MCF 10A (cell line): ENCODE measurements around the gene ARHGAP15. TPM values are rescaled to one million over a fixed set of nuclear protein-coding genes. Genes with fewer than 3 reads are reported as not detected.

Experiments
- BruUV-seq: library from RNA; stranded (reverse); fragments of 400-500 nt; replicated peaks from 2 replicates; lab custom pipeline; 2021; lab: Mats Ljungman, UMichigan
- CTCF ChIA-PET: fragments of 300-600 bp; sonication (Branson Sonifier 250); formaldehyde crosslinking; extraction: SDS; loops from one replicate; lab custom pipeline; 2021; ENCODE audit warnings: antibody characterized with exemption, inconsistent platforms; lab: Yijun Ruan, JAX
- POLR2A ChIA-PET: fragments of 300-600, 350-650 bp; sonication (Branson Sonifier 250); formaldehyde crosslinking; extraction: SDS; loops from one replicate; lab custom pipeline; 2020; ENCODE audit warnings: antibody characterized with exemption, inconsistent platforms; lab: Yijun Ruan, JAX
- DNase-seq: peaks from one replicate; pipeline ENCODE4 v3.0.0-alpha.2; 2018; ENCODE audit not compliant: unreplicated experiment
- H3K27ac Mint-ChIP-seq: one replicate; pipeline ENCODE4 v1.8.0; 2022; ENCODE audit warnings: mild to moderate bottlenecking, low read depth, mixed read lengths; ENCODE audit not compliant: unreplicated experiment
- H3K27me3 Mint-ChIP-seq: one replicate; pipeline ENCODE4 v1.8.0; 2022; ENCODE audit warnings: mixed read lengths; ENCODE audit not compliant: insufficient read depth, unreplicated experiment
- H3K36me3 Mint-ChIP-seq: one replicate; pipeline ENCODE4 v1.8.0; 2022; ENCODE audit warnings: mild to moderate bottlenecking, moderate library complexity, mixed read lengths; ENCODE audit not compliant: insufficient read depth, unreplicated experiment
- H3K4me1 Mint-ChIP-seq: one replicate; pipeline ENCODE4 v1.8.0; 2022; ENCODE audit warnings: mixed read lengths; ENCODE audit not compliant: insufficient read depth, unreplicated experiment
- H3K4me3 Mint-ChIP-seq: one replicate; pipeline ENCODE4 v1.8.0; 2022; ENCODE audit warnings: mild to moderate bottlenecking, moderate library complexity, mixed read lengths; ENCODE audit not compliant: unreplicated experiment
- H3K9me3 Mint-ChIP-seq: one replicate; pipeline ENCODE4 v1.8.0; 2022; ENCODE audit warnings: mixed read lengths; ENCODE audit not compliant: unreplicated experiment
- intact Hi-C: fragments of 100-400 bp; cut with micrococcal nuclease; formaldehyde crosslinking; loops from 2 replicates; pipeline ENCODE4 v1.14.1; 2022
- total RNA-seq: library from RNA; stranded (reverse); gene quantifications from 2 replicates; pipeline ENCODE4 v1.2.3, GENCODE V29; 2022
- TF ChIP-seq, protein P1 (sequence below): fragments of 200-600 bp; IDR thresholded peaks from one replicate; pipeline ENCODE4 v1.8.0; 2022; ENCODE audit warnings: antibody characterized with exemption, mild to moderate bottlenecking; ENCODE audit not compliant: unreplicated experiment

Gene ARHGAP15
- total RNA-seq, 1 experiment from 2014 or later = not detected

DNA sequence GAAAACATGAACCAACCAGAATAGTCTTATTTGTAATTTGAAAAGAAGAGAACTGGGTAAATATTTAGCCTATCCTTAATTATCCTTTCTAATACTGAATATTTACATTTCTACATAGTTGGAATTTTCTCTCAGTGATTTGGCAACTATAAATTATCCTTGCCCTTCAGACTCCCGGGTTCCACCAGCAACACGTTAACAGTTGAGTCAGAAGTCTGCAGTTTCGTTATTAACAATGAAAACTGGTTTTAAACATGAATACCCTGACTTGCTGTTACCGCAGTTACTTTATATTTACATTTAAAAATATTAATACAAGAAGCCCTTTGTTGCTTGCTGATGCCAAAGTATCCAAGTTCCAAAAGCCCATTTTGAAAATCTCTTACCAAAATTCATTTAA lies 673.0 kb downstream of the ARHGAP15 start:
- H3K4me1 Mint-ChIP-seq = no peaks in the 10 kb centered on the region
- intact Hi-C loops = no loop called here
- no peaks in the 10 kb centered on the region for H3K27me3 Mint-ChIP-seq
- no peak overlapping the region for H3K4me3 Mint-ChIP-seq
- no TSS peak for BruUV-seq
- ChIA-PET CTCF (no interaction called here), POLR2A (no interaction called here)
- H3K9me3 Mint-ChIP-seq = no peaks in the 10 kb centered on the region
- H3K27ac Mint-ChIP-seq = no peak overlapping the region
- TF ChIP-seq, protein P1, sequence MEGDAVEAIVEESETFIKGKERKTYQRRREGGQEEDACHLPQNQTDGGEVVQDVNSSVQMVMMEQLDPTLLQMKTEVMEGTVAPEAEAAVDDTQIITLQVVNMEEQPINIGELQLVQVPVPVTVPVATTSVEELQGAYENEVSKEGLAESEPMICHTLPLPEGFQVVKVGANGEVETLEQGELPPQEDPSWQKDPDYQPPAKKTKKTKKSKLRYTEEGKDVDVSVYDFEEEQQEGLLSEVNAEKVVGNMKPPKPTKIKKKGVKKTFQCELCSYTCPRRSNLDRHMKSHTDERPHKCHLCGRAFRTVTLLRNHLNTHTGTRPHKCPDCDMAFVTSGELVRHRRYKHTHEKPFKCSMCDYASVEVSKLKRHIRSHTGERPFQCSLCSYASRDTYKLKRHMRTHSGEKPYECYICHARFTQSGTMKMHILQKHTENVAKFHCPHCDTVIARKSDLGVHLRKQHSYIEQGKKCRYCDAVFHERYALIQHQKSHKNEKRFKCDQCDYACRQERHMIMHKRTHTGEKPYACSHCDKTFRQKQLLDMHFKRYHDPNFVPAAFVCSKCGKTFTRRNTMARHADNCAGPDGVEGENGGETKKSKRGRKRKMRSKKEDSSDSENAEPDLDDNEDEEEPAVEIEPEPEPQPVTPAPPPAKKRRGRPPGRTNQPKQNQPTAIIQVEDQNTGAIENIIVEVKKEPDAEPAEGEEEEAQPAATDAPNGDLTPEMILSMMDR = no peak
- no peak for DNase-seq
- H3K36me3 Mint-ChIP-seq = no peaks in the 10 kb centered on the region

DNA sequence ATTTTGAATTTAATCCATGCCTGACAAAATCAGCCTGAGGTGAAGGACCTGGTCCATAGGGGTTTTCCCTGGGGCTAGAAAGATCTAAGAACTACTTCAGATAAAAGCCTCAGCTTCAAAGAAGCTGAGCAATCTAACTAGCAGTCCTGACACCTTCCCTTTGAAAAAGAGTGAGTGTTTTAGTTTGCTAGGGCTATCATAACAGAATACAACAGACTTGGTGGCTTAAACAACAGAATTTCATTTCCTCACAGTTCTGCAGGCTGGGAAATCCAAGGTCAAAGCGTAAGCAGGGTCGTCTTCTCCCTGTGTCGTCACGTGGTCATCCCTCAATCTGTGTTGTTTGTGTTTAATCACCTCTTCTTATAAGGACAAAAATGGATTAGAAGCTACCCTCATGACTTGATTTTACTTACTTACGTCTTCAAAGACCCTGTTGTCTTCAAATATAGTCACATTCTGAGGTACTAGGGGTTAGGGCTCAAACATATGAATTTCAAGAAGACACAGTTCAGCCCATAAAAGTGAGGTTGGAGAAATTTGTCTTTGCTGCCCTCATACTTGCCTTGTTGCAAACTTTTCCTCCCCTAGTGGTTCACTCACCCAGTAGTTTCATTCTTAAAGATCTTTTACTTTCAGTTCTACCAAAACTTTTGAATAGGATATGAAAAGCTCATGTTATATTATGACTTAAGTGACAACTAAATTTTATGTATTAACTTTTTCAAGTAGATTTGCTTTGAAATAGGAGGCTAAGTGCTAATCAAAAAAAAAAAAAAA lies 673.8 kb downstream of the ARHGAP15 start:
- Mint-ChIP-seq H3K36me3 (no peaks in the 10 kb centered on the region), H3K27ac (no peak overlapping the region), H3K27me3 (no peaks in the 10 kb centered on the region), H3K4me1 (peaks cover 5% of the 10 kb centered on the region), H3K9me3 (no peaks in the 10 kb centered on the region), H3K4me3 (no peak overlapping the region)
- BruUV-seq = no TSS peak
- CTCF ChIA-PET = no interaction called here
- intact Hi-C loops = no loop called here
- POLR2A ChIA-PET = no interaction called here
- TF ChIP-seq, protein P1 = no peak
- DNase-seq = no peak

DNA sequence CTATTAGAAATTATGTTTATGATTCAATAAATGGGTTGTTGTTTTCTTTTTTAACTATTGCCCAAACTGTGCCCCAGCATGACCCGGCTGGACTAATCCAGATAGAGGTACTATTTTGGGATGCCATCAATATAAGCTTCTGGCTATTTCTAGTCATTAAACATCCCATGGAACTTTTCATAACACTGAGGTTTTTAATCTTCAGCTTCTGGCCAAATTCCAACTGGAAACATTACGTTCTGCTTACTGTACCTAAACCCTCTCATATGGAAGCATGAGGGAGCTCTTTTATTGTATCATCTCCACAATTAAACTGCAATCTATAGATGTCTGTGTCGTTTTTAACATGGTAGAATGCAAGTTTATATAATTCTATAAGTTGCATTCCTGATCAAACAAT lies 674.7 kb downstream of the ARHGAP15 start:
- Mint-ChIP-seq H3K27me3 (no peaks in the 10 kb centered on the region), H3K27ac (no peak overlapping the region), H3K9me3 (no peaks in the 10 kb centered on the region), H3K36me3 (no peaks in the 10 kb centered on the region), H3K4me3 (no peak overlapping the region), H3K4me1 (peaks cover 9% of the 10 kb centered on the region)
- no TSS peak for BruUV-seq
- intact Hi-C loops = no loop called here
- CTCF ChIA-PET = no interaction called here
- DNase-seq = no peak
- POLR2A ChIA-PET = no interaction called here
- TF ChIP-seq, protein P1 = no peak

DNA sequence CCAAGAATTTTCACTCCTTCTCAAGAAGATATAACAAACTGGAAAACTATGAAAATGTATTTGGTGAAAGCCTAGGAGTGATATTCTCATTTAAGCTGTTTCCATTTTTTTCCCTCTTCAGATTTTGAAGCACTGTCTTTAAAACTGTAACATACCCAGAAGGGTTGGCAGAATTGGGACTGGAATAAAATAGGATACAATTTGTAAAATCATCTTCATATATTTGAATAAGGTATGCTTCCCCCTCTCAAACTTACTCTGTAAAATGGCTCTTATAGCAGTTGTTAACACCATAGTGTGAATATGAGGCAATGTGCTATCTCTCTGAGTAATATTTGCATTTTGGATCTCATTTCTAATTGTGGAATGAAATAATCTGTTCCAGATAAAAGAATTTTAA lies 676.4 kb downstream of the ARHGAP15 start:
- ChIA-PET CTCF (interaction anchor here (0.6 to 0.7 kb wide), 3 partner anchors 416 to 652 kb away, joined by 3 read pairs; no protein-coding TSS in a partner anchor), POLR2A (interaction anchor here (1.1 kb wide), 1 partner anchor 8 kb away, joined by 3 read pairs; no protein-coding TSS in a partner anchor)
- Mint-ChIP-seq H3K9me3 (no peaks in the 10 kb centered on the region), H3K4me3 (no peak overlapping the region), H3K27me3 (no peaks in the 10 kb centered on the region), H3K27ac (no peak overlapping the region), H3K36me3 (no peaks in the 10 kb centered on the region), H3K4me1 (peaks cover 9% of the 10 kb centered on the region)
- no peak for DNase-seq
- TF ChIP-seq, protein P1 = no peak
- BruUV-seq = no TSS peak
- intact Hi-C loops = no loop called here
